ENCODE results near the gene S100A2. TPM values are rescaled to one million over a fixed set of nuclear protein-coding genes. Genes with fewer than 3 reads are reported as not detected.

The S100A2 gene
- total RNA-seq, 1 donor from 2014 or later = not detected

DNA sequence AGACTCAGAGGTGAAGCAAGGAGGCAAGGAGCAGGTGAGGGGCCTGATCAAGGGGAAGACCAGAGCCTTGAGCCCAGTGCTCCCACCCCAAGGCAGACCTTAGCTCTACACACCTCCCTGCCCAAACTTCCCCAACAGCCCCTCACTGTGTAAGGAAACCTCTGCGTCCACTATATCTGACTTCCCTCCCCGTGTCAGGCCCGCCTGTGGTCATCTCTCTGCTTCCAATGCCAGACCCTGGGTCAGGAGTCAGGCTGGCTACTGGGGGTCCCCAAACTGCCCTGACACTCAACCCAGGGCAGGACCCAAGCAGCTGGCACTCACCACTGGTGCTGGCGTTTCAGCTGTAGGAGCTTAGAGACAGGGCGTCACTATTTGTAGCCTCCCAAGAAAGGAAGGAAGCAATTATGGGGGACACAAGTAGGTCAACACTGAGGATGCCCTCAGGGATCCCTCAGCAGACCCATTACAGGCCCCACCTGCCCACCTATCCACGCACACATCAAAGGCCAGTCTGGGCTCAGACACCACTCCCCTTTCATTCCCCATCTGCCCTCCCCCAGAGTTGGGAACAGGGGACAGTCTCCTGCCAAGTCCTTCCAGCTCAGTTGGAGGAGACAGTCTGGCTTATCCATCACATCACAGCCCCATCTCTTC is 15.8 kb downstream of the S100A2 start:
- peak overlapping the region; percentile 50 for H3K27ac Mint-ChIP-seq (ENCODE audit: unreplicated experiment)
- no peaks in the 10 kb centered on the region for H3K9me3 Mint-ChIP-seq
- peaks cover 55% of the 10 kb centered on the region for H3K4me1 Mint-ChIP-seq
- no peak overlapping the region for H3K4me3 Mint-ChIP-seq
- H3K27me3 Mint-ChIP-seq (ENCODE audit: low read depth) = no peaks in the 10 kb centered on the region
- H3K36me3 Mint-ChIP-seq (ENCODE audit: low read depth) = no peaks in the 10 kb centered on the region
- TF ChIP-seq, protein P1, sequence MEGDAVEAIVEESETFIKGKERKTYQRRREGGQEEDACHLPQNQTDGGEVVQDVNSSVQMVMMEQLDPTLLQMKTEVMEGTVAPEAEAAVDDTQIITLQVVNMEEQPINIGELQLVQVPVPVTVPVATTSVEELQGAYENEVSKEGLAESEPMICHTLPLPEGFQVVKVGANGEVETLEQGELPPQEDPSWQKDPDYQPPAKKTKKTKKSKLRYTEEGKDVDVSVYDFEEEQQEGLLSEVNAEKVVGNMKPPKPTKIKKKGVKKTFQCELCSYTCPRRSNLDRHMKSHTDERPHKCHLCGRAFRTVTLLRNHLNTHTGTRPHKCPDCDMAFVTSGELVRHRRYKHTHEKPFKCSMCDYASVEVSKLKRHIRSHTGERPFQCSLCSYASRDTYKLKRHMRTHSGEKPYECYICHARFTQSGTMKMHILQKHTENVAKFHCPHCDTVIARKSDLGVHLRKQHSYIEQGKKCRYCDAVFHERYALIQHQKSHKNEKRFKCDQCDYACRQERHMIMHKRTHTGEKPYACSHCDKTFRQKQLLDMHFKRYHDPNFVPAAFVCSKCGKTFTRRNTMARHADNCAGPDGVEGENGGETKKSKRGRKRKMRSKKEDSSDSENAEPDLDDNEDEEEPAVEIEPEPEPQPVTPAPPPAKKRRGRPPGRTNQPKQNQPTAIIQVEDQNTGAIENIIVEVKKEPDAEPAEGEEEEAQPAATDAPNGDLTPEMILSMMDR (conservative IDR thresholded peaks at IDR 0.05) = no peak
- DNase-seq (ENCODE audit: low read depth, low spot score) = no peak

DNA sequence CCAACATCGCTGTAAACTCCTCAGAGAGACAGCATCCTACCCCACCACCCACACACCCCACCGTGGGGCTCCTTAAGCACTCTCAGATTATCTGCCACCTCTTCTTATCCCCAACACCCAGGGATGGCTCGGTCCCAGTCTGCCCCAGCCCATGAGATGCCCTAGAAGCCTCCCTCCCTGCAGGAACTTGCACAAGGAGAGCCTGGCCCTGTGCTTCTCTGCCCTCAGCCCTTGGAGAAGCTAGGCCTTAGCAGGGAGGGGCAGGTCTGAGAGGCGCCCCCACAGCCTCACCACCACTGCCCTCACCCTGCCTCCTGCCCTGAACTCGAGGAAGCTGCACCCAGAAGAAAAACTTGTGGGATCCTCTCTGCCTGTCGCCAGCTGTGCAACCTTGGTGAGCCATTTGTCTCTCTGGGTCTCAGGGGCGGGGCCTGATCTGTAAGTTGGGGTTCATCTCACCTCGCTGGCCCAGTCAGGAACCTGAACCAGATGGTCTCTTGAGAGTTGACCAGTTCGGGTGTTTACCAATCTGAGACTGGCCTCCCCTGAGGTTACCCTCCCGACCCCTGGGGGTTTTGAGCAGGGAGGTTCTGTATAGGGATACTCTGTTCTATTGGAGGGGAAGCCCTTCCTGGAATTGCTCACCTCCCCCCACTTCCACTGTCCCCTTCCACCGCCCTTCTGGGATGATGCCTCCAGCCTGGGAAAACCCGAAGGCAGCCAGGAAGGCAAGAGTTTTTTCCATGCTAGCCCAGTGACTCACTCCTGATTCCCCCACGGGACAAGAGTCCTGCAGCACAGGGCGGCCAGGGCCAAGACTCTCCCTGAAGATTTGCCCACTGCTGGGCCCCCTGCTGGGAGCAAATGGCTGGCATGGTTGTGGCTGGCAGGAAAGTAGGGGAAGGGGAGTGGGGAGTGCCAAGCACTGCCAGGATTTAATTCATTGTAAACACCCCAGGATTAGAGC is 16.6 kb downstream of the S100A2 start, which contains the start of gene S100A3:
Gene S100A3, minus strand, starts transcription at position 537 of the 967 bp plus-strand sequence. CDS start 773 bp downstream, outside the sequence.
- Mint-ChIP-seq H3K27ac (ENCODE audit: unreplicated experiment) (peak within 1 kb of the TSS; percentile 75), H3K4me1 (peaks cover 64% of the 10 kb centered on the region), H3K9me3 (no peaks in the 10 kb centered on the region), H3K36me3 (ENCODE audit: low read depth) (no peaks in the 10 kb centered on the region), H3K4me3 (peak within 1 kb of the TSS; percentile 38), H3K27me3 (ENCODE audit: low read depth) (no peaks in the 10 kb centered on the region)
- DNase-seq (ENCODE audit: low read depth, low spot score) = no peak
- TF ChIP-seq, protein P1 (conservative IDR thresholded peaks at IDR 0.05) = no peak

DNA sequence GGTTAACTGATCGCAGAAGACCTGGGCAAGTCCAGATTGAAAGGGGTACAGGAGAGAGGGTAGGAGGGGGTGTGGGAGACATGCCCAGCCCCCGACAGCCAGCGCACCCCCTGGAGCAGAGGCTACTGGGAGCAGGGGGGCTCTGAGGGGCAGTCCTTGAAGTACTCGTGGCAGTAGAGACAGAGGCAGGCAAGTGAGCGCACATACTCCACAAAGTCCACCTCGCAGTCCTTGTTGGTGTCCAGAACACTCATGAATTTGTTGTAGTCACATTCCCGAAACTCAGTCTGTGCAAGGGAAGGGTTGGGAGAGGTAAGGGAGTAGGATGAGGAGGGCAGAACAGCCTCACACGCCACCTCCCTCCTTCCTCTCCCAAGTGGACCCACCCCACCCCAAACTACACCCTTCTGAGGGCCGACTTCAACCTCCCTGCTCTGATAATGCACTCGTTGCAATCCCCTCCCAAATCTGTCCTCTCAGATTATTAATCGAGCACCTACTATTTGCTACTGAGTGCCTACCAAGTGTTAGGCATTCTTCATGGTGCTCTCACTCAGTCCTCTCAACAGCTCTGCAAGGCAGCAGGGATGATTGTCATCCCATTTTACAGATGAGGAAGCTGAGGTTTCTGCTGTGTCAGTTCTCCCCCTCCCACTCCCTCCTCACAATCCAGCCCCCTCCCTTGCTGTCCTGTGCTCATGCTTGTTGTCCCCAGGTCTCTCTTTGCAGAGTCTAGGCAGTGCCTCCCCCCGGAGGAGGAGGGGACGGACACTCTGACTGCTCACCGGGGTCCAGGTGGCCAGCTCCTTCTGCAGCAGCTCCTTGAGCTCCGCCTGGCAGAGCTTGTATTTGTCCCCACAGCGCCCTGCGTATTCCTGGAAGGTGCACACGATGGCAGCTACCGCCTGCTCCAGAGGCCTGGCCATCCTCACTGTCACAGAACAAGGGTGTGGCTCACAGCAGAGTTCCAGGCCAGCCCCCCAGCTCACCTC is 17.8 kb downstream of the S100A2 start:
- DNase-seq (ENCODE audit: low read depth, low spot score) = no peak
- Mint-ChIP-seq H3K4me1 (peaks cover 65% of the 10 kb centered on the region), H3K36me3 (ENCODE audit: low read depth) (no peaks in the 10 kb centered on the region), H3K9me3 (no peaks in the 10 kb centered on the region), H3K27ac (ENCODE audit: unreplicated experiment) (no peak overlapping the region), H3K4me3 (no peak overlapping the region), H3K27me3 (ENCODE audit: low read depth) (no peaks in the 10 kb centered on the region)
- TF ChIP-seq, protein P1 (conservative IDR thresholded peaks at IDR 0.05) = no peak

DNA sequence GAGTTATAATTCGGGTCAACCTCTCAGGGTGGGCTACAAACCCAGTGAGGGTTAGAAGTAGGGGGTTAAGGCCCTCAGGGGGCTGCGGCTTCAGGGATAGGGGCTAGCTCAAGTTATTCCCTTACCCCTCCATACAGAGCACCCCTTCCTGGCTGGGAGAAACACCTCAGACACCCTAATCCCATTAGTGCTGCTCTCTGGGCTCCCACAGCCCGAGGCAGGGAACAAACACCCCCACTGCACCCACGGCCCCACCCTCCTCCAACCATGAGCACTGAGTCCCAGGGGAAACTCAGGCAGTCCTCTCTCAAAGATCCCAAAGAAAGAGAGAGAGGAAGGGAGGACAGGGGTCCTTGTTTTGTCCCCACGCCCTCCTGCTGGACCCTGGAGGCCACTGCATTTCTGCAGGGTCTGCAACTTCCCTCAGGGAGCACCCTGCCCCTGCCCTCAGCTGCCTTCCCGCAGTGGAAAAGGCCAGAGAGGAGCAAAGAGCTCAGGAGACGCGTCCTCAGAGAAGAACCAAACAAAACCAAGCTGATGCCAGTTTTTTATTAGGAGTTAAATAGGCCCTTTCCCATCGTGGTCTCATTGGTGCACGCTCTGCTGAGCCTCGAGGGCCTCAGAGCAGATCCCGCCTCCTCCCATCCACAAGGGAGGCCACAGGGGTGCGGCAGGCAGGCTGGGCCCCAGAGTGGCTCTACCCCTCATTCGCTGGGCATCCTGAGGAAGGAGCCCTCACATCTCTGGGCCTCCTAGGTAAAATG is 18.7 kb downstream of the S100A2 start:
- no peaks in the 10 kb centered on the region for H3K36me3 Mint-ChIP-seq (ENCODE audit: low read depth)
- TF ChIP-seq, protein P1 (conservative IDR thresholded peaks at IDR 0.05) = no peak
- no peaks in the 10 kb centered on the region for H3K9me3 Mint-ChIP-seq
- H3K27me3 Mint-ChIP-seq (ENCODE audit: low read depth) = no peaks in the 10 kb centered on the region
- H3K4me1 Mint-ChIP-seq = peaks cover 61% of the 10 kb centered on the region
- DNase-seq (ENCODE audit: low read depth, low spot score) = no peak
- no peak overlapping the region for H3K4me3 Mint-ChIP-seq
- H3K27ac Mint-ChIP-seq (ENCODE audit: unreplicated experiment) = peak overlapping the region; percentile 35

Data from neural crest cell (in vitro differentiated cells).